A172 (cell line): ENCODE data around the gene LIM2. TPM values are rescaled to one million over a fixed set of nuclear protein-coding genes. Genes with fewer than 3 reads are reported as not detected.

Experiments
- DNase-seq: peaks from one replicate; pipeline ENCODE4 v3.0.0-alpha.2; 2015; ENCODE audit warnings: low spot score
- total RNA-seq: library from RNA; depleted of rRNA; stranded (reverse); fragments of >200 nt; shearing (Covaris generic); gene quantifications from 2 replicates; pipeline ENCODE4 v1.2.3, GENCODE V29; 2014; rRNA removed

LIM2 gene
- total RNA-seq, 1 experiment from 2014 or later: not detected

DNA sequence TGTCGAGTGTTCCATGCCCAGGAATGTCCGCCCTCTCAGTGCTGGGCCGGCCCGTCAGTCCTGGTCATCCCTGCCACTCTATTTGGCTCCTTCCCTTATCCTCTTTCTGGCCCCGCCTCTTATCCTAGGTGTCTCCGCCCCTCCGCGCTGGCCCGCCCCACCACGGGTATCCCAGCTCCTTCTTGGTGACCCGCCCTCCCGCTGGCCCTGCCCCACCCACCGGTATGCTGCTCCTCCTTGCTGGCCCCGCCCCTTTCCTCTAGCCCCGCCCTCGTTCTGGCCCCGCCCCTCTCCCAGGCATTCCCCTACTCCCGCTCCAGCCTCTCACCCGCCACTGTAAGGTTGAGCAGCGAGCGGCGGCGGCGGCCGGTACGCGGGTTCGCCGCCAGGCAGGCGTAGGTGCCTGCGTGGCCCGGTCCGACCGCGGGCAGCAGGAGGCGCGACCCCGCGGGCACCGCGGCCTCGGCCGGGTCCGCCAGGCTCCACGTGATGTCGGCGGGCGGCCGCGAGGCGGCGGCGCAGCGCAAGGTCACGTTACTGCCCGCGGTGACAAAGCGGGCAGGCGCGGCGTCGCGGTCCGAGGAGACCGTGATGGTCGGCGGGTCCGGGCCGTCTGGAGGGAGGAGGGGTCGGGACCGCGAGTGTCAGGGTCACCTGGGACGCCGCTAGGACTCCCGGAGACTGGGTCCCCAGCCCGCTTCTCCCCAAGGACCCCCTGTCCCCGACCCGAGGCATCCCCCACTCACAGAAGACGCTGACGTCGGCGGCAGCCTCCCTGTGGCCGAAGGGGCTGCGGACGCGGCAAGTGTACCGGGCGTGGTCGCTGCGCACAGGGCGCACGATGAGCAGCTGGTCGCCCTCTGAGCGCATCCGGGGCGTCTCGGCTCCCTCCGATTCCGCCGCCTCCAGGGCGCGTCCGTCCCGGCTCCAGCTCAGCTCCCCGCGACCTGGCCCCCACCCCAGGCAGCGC, 47.8 kb downstream of the LIM2 start:
- DNase-seq: peak; percentile 85

DNA sequence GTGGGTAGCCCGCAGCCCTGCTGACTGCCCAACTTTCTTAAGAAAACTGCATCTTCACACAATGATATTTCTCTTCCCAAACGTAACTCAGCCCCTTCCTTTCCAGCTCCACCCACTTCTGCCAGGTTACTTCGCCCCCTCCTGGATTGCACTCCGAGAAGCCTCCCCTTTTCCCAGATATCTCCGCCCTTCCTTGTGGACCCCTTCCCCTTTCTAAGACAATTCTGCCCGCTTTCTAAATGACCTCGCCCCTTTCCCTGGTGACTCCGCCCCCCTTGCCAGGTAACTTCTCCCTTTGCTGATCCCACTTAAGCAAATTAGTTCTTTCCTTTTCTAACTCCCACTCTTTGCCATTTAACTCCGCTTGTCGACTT, 48.5 kb downstream of the LIM2 start:
- no peak for DNase-seq

DNA sequence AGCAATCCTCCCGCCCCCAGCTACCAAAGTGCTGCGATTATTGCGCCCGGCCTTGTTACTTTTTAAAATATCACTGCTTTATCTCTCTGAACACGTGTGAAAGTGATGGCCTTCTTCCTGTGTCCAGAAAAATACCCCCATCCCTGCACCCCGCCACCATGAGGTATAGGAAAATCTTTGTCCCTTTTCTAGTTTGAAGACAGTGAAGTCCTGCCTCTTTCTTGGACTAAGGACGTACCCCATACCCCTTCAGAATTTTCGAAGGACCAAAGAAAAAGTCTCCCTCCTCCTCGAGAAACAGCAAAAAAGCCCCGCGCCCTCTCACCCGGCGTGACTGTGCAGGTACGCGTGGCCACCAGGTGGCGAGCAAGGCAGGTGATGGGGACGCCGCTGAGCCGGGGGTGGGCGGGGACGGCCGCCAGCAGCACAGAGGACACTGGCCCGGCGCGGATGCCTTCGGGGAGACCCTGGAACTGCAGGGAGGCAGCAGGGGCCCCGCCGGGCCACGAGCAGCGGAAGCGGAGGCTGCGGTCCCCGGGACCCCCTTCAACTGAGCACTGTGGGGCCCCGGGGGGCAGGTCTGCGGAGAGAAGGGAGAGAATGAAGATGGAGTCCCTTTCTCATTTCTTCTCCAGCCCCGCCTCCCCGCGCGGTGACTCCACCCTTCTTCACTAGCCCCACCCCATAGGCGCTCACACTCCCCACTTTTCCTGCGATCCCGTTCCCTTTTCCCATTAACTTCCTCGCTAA, 49.0 kb downstream of the LIM2 start:
- DNase-seq: peak; percentile 46

DNA sequence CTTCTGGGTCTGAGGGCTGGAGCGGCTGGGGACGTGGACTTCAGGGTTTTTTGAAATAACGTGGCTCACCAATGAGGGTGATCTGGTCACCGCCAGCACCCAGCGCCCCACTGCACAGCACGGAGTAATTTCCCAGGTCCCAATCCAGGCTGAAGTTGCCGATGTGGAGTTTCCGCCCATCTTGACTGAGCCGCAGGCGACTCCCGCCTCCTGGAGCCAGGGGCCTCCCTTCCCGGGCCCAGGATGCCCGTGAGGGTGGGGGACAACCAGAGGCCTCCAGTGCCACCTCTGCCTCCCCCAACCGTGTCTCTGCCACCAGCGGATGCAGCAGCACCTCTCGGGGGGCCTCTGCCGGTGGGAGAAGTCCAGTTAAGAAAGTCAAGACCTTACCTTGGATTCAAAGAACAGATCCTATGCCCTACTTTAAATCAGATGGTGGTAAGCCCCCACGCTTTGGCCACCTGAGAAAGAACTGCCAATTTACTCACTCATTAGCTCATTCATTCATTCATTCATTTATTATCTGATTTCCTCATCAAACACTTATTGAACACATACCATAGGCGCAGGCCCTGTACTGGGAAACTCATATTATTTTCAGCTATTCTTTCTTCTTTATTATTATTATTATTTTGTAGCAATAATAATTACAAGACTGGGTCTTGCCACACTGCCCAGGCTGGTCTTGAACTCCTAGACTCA, 49.8 kb downstream of the LIM2 start:
- DNase-seq: no peak

DNA sequence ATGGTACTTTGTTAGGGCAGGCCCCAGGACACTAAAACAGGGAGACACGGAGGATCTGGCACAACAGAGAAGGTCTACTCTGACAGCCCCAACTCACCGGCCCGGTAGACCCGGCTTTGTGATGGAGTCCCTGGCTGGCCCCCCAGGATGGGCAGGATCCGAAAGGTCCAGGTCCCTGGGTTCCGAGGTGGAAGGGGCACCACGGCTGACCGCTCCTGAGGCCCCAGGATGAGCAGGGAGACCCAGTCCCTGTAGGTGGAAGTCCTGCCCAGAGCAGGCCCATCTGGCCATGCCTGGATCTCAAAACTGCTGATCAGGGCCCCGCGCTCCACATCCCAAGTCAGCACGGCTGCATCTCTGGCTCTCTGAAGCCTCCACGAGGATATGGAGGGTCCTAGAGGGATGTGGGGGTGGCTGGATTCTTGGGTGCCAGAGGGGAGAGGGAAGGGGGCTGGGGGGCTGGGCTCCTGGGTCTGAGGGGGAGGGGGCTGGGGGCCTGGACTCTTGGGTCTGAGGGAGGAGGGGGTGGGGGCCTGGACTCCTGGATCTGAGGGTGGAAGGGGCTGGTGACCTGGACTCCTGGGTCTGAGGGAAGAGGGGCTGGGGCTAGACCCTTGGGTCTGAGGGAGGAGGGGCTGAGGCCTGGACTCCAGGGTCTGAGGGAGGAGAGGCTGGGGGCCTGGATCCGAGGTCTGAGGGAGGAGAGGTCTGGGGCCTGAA, 50.5 kb downstream of the LIM2 start:
- DNase-seq: no peak

DNA sequence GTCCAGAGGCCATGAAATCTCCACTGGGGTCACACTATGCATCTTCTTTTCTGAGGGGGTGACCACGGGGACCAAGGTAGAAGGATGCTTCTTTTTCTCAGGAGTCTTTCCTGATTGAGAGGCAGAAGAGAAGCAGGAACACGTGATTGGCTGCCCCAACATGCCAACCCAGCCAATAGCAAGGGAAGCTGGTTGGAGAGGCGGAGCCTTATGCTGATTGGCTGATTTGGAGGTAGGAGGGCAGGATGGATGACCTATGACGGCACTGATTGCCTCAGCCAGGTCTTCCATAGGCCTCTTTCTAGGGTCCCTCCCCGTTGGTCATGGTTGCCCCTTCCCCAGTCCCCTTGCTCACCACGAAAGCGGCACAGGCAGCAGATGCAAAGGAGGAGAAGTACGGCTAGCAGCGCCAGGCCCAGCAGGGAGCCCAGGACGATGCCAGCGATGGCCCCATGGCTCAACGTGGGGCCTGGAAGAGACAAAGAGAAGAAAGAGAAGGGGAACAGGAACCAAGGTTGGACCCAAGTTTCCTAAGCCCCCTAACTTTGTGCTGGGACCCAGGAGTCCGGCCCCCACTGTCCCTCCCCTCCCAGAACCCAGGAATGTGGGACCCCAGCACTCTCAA, 53.8 kb downstream of the LIM2 start:
- DNase-seq: no peak

DNA sequence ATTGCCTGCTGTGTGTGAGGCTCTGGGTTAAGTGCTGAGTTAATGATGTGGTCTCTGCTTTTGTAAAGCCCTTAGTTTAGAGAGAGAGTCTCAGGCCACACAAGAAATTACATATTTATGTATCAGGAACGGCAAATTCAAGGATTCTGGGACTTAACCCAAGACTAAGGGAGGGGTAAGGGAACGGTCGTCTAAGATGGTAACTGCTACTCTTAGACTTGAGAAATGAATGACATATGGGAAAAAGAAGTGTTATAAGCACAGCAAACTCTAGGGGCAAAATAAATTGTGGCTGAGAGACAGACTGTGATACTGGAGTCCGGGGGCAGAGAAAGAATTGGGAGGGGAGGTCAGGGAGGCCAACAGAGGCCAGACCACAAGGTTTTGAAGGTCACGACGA, 56.1 kb downstream of the LIM2 start:
- DNase-seq: no peak

DNA sequence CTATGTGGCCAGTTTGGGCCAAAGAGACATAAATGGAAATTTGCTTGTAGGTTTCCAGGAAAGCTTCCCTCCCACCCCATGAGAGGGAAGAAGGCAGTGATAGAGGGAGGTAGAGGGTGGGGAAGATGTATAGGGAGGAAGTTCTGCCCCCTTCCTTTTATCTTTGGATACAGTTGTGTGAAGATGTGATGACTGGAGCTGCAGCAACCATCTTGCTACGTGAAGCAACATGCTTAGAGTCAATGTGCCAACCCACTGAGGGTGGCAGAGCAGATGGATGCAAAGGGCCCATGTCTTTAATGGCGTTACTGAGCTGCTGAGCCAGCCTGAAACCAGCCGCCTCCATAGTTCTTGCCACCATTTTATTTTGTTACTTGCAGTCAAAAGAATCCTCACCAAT, 56.6 kb downstream of the LIM2 start:
- no peak for DNase-seq

DNA sequence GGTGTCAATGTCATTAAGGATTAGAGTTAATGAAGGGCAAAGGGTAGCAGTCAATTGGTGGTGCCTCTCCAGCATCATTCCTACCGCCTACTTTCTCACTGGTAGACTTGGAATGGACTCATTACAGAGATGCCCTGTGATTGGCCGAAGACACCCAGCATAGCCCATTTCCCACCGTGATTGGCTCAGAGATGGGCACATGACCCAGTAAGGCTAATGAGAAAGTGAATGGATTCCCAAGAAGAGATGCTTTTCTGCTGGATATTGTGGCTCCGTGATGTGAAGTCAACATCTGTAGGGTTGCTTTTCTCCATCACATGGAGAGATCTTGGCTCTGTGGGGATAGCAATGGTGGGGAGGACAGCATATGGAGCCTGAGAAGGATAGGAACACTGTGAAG, 57.4 kb downstream of the LIM2 start:
- DNase-seq: no peak

Other genes starting within 250 kb of the LIM2 start
- gene SIGLEC7, start 245.7 kb downstream of the LIM2 start, total RNA-seq: not detected in 2 replicates
- gene CD33, start 162.9 kb downstream of the LIM2 start, total RNA-seq: 1.2 and 3.1 TPM in 2 replicates
- gene SIGLECL1, start 136.9 kb downstream of the LIM2 start, total RNA-seq: not detected in 2 replicates
- gene IGLON5, start 76.3 kb downstream of the LIM2 start, total RNA-seq: not detected in 2 replicates
- gene VSIG10L, start 45.8 kb downstream of the LIM2 start, total RNA-seq: 0.31 and 0.79 TPM in 2 replicates
- 48.5 and 50.3 TPM in 2 replicates for gene ETFB, start 21.6 kb downstream of the LIM2 start, total RNA-seq
- not detected in 2 replicates for gene CLDND2, start 19.0 kb downstream of the LIM2 start, total RNA-seq
- gene NKG7, start 15.3 kb downstream of the LIM2 start, total RNA-seq: not detected in 2 replicates
- gene C19orf84, start 2.6 kb upstream of the LIM2 start, total RNA-seq: not detected in 2 replicates
- gene SIGLEC10, start 29.7 kb upstream of the LIM2 start, total RNA-seq: not detected in 2 replicates
- not detected in 2 replicates for gene SIGLEC8, start 70.5 kb upstream of the LIM2 start, total RNA-seq
- gene CEACAM18, start 90.6 kb upstream of the LIM2 start, total RNA-seq: not detected in 2 replicates
- gene SIGLEC12, start 113.8 kb upstream of the LIM2 start, total RNA-seq: not detected in 2 replicates
- gene SIGLEC6, start 143.7 kb upstream of the LIM2 start, total RNA-seq: not detected in 2 replicates
- 0.72 and 0.96 TPM in 2 replicates for gene ZNF175, start 183.3 kb upstream of the LIM2 start, total RNA-seq
- not detected in 2 replicates for gene SIGLEC5, start 242.4 kb upstream of the LIM2 start, total RNA-seq